Fibroblast of villous mesenchyme (primary cell): ENCODE measurements around the gene DGKI. TPM values are rescaled to one million over a fixed set of nuclear protein-coding genes. Genes with fewer than 3 reads are reported as not detected.

Experiments used
- DNase-seq: peaks from one replicate; pipeline ENCODE4 v3.0.0-alpha.2; 2010; ENCODE audit warnings: low read depth
- H3K4me3 ChIP-seq: 2 replicates; pipeline ENCODE4 v1.5.1; 2011; ENCODE audit warnings: low read depth, mild to moderate bottlenecking, low read length
- total RNA-seq: library from RNA; depleted of rRNA; stranded (reverse); fragments of >200 nt; gene quantifications from 2 replicates; pipeline ENCODE4 v1.2.3, GENCODE V29; 2012
- TF ChIP-seq, protein P1 (sequence below): IDR thresholded peaks from 2 replicates; pipeline ENCODE4 v1.5.1; 2012; ENCODE audit warnings: low read depth, mild to moderate bottlenecking, low read length; ENCODE audit not compliant: insufficient read depth

The DGKI gene
- total RNA-seq, 1 donor: 3.5 TPM

DNA sequence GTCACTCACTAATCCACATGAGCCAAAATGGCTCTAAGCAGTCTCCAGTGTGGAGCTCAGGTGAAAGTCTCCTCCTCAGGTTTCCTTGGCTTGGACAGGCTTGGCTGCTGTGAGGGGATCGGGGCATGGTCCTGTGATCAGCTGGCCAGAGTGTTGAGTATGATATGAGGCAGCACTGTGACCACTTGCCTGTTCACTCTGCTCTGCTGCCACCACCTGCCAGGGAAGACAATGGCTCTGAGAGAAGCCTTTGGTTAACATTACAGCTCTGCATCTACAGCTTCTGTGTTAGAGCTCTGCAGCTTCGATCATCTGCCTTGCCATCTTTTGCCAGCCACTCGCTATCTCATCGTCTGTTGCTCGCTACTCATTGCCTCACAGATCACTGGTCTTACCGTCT is 483.1 kb downstream of the DGKI start:
- no peak overlapping the region for H3K4me3 ChIP-seq
- no peak for DNase-seq
- TF ChIP-seq, protein P1, sequence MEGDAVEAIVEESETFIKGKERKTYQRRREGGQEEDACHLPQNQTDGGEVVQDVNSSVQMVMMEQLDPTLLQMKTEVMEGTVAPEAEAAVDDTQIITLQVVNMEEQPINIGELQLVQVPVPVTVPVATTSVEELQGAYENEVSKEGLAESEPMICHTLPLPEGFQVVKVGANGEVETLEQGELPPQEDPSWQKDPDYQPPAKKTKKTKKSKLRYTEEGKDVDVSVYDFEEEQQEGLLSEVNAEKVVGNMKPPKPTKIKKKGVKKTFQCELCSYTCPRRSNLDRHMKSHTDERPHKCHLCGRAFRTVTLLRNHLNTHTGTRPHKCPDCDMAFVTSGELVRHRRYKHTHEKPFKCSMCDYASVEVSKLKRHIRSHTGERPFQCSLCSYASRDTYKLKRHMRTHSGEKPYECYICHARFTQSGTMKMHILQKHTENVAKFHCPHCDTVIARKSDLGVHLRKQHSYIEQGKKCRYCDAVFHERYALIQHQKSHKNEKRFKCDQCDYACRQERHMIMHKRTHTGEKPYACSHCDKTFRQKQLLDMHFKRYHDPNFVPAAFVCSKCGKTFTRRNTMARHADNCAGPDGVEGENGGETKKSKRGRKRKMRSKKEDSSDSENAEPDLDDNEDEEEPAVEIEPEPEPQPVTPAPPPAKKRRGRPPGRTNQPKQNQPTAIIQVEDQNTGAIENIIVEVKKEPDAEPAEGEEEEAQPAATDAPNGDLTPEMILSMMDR: no peak

DNA sequence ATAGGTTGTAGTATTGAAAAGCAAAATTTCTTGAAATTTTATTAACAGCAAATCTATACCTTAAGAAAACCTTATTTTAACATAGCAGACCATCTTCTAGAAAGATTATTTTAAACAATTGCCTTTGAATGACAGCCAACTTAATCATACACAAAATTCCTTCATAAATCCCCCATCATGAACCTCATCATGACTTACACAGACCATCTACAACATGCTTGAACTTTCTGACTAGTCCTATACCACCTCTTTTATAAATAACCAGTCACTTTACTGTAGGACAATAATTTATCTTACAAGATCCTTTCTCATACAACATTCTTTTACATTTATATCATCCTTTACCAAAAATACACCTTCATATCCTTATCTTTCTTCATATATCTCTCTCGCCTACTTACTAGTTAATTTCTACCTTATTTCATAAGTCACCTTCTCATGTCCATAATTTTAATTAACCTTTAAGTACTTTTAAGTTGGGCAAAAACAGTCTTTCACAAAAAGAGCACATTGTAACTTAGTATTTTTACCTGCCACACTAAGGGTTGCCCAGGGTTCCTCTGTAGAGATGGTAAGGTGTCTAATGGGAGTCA is 486.6 kb downstream of the DGKI start:
- no peak overlapping the region for H3K4me3 ChIP-seq

DNA sequence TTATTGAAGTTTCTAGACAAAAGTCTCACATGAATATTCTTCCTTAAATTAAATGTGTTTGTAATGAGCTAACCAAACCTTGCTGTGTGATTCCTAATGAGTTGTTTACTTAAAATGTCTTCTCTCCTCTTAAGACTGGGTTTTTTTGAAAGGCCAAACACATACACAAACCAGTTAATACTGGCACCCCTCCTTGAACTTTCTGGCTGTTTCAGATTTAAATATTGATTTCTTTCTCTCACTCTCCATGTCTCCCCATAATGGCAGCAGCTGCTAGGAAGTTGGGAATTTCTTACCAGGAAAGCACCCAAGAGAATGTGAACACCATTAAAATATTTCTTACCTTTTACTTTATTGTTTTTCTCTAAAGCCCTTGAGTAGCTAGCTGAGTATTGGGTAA is 491.8 kb downstream of the DGKI start:
- TF ChIP-seq, protein P1: no peak
- no peak for DNase-seq
- H3K4me3 ChIP-seq: no peak overlapping the region

More for the DNA sequence above, 486.6 kb downstream of the DGKI start:
- TF ChIP-seq, protein P1: no peak
- DNase-seq: no peak

DNA sequence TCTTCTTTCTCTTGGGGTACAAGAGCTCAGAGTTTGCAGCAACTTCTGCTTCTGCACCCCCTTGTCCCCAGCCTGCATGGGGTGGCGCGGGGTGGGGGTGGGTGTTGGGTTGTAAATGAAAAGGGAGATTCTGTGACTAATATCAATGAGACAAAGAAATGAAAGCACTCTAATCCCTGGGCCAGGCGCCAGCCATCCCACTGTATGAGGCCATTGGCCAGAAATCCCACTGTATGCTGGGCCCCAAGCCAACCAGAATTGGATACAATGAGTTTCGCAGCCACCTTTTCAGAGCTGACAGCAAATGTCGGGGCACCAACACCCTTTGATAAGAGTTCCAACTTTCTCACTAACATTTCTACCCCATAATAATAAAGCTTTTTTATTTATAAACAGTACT is 492.4 kb downstream of the DGKI start:
- DNase-seq: no peak
- TF ChIP-seq, protein P1: no peak

DNA sequence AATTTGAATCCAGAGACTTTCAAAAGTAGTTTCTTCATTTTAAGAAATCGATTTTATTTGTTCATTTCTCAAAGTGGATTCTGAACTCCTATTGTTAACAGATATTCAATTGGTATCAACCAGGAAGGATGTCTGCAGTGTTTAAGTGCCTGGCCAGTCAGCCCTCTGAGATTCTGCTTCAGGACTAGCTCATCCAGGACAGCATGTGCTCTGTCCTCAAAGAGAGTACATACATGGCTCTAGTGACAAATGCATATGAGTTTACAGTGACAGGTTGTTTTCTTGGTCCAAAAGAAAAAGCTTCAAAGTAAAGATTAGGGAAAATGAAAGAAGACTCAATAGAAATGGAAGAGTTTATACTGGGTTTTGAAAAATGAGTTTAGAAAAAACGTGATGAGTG is 494.8 kb downstream of the DGKI start:
- TF ChIP-seq, protein P1: no peak

More for the DNA sequence above, 492.4 kb downstream of the DGKI start:
- no peak overlapping the region for H3K4me3 ChIP-seq

DNA sequence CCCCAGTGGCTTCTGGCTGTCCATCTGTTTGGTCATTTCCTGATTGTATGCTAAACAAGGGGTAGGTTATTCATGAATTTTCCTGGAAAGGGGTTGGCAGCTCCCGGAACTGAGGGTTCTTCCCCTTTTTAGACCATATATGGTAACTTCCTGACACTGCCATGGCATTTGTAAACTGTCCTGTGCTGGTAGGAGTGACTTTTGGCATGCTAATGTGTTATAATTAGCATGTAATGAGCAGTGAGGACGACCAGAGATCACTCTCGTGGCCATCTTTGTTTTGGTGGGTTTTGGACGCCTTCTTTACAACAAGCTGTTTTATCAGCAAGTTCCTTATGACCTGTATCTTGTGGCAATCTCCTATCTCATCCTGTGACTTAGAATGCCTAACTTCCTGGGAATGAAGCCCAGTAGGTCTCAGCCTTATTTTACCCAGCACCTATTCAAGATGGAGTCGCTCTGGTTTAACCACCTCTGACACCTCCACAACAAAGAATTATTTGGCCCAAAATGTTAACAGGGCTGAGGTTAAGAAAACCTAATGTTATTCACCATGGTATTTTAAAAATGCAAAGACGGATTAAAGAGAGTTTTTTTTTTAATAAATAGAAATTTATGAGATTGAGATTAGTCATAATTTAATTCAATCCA is 500.9 kb downstream of the DGKI start:
- no peak overlapping the region for H3K4me3 ChIP-seq
- TF ChIP-seq, protein P1: no peak
- DNase-seq: no peak

More for the DNA sequence above, 494.8 kb downstream of the DGKI start:
- no peak for DNase-seq
- no peak overlapping the region for H3K4me3 ChIP-seq
